ENCODE results near the gene BMP6. TPM values are rescaled to one million over a fixed set of nuclear protein-coding genes. Genes with fewer than 3 reads are reported as not detected.

BMP6 gene
- total RNA-seq, 2 experiments from 2014 or later = 0.38 to 1.1 TPM

- H3K79me2 ChIP-seq (ENCODE audit: insufficient read depth, low read depth, low read length) = no peaks in the 10 kb centered on the region
- H3K9me2 ChIP-seq (ENCODE audit: insufficient read depth, low read length) = no peaks in the 10 kb centered on the region
- H3K36me3 ChIP-seq (ENCODE audit: insufficient read depth, low read length) = no peaks in the 10 kb centered on the region
- ChIA-PET POLR2A (no interaction called here), CTCF (ENCODE audit: unreplicated experiment) (no interaction called here)
- H3K4me3 ChIP-seq (ENCODE audit: low read depth, low read length, poor library complexity, severe bottlenecking) = no peak overlapping the region
- no peaks in the 10 kb centered on the region for H4K20me1 ChIP-seq (ENCODE audit: insufficient read depth, low read length)
- H2AFZ ChIP-seq (ENCODE audit: low read length) = no peak overlapping the region
- H3K27ac ChIP-seq (ENCODE audit: low read depth, low read length, poor library complexity, severe bottlenecking) = no peak overlapping the region
- intact Hi-C loops (cut with micrococcal nuclease; ENCODE audit: unreplicated experiment) = no loop called here
- TF ChIP-seq CTCF (conservative IDR thresholded peaks at IDR 0.05; ENCODE audit: low read length) (no peak), EZH2phosphoT487 (IDR thresholded peaks at IDR 0.05; ENCODE audit: borderline replicate concordance, low read depth, low read length) (no peak)
- DNase-seq (ENCODE audit: low spot score) = no peak
- BruUV-seq (replicated peaks) = no TSS peak
- H3K9me3 ChIP-seq (ENCODE audit: low read length) = no peaks in the 10 kb centered on the region
- H3K4me2 ChIP-seq (ENCODE audit: low read length) = no peak overlapping the region
- no peaks in the 10 kb centered on the region for H3K4me1 ChIP-seq (ENCODE audit: insufficient read depth, low read length, poor library complexity, severe bottlenecking)
Measured at GRCh38 chr6:7784248-7784647, 58.3 kb downstream of the BMP6 start.

GRCh38 chr6:7784706-7785105, 58.8 kb downstream of the BMP6 start:
- ChIA-PET CTCF (ENCODE audit: unreplicated experiment) (no interaction called here), POLR2A (interaction anchor here (0.6 kb wide), 1 partner anchor 182 kb away, joined by 3 read pairs; no protein-coding TSS in a partner anchor)
- DNase-seq (ENCODE audit: low spot score) = peak; percentile 3
- Histone ChIP-seq H3K27ac (ENCODE audit: low read depth, low read length, poor library complexity, severe bottlenecking) (no peak overlapping the region), H3K4me1 (ENCODE audit: insufficient read depth, low read length, poor library complexity, severe bottlenecking) (no peaks in the 10 kb centered on the region), H3K36me3 (ENCODE audit: insufficient read depth, low read length) (no peaks in the 10 kb centered on the region), H3K4me3 (ENCODE audit: low read depth, low read length, poor library complexity, severe bottlenecking) (no peak overlapping the region), H3K9me2 (ENCODE audit: insufficient read depth, low read length) (no peaks in the 10 kb centered on the region), H3K9me3 (ENCODE audit: low read length) (no peaks in the 10 kb centered on the region), H3K4me2 (ENCODE audit: low read length) (no peak overlapping the region), H4K20me1 (ENCODE audit: insufficient read depth, low read length) (no peaks in the 10 kb centered on the region), H3K79me2 (ENCODE audit: insufficient read depth, low read depth, low read length) (no peaks in the 10 kb centered on the region), H2AFZ (ENCODE audit: low read length) (no peak overlapping the region)
- no TSS peak for BruUV-seq (replicated peaks)
- TF ChIP-seq EZH2phosphoT487 (IDR thresholded peaks at IDR 0.05; ENCODE audit: borderline replicate concordance, low read depth, low read length) = no peak
- no peak for TF ChIP-seq CTCF (conservative IDR thresholded peaks at IDR 0.05; ENCODE audit: low read length)
- intact Hi-C loops (cut with micrococcal nuclease; ENCODE audit: unreplicated experiment) = no loop called here

- no peaks in the 10 kb centered on the region for H3K9me3 ChIP-seq (ENCODE audit: low read length)
- no peaks in the 10 kb centered on the region for H3K4me1 ChIP-seq (ENCODE audit: insufficient read depth, low read length, poor library complexity, severe bottlenecking)
- DNase-seq (ENCODE audit: low spot score) = no peak
- H3K4me2 ChIP-seq (ENCODE audit: low read length) = no peak overlapping the region
- TF ChIP-seq CTCF (conservative IDR thresholded peaks at IDR 0.05; ENCODE audit: low read length) (no peak), EZH2phosphoT487 (IDR thresholded peaks at IDR 0.05; ENCODE audit: borderline replicate concordance, low read depth, low read length) (no peak)
- H3K4me3 ChIP-seq (ENCODE audit: low read depth, low read length, poor library complexity, severe bottlenecking) = no peak overlapping the region
- no peaks in the 10 kb centered on the region for H3K9me2 ChIP-seq (ENCODE audit: insufficient read depth, low read length)
- BruUV-seq (replicated peaks) = no TSS peak
- H4K20me1 ChIP-seq (ENCODE audit: insufficient read depth, low read length) = no peaks in the 10 kb centered on the region
- POLR2A ChIA-PET = interaction anchor here (0.6 to 1.0 kb wide), 5 partner anchors 33 to 901 kb away, joined by 3 read pairs; no protein-coding TSS in a partner anchor
- intact Hi-C loops (cut with micrococcal nuclease; ENCODE audit: unreplicated experiment) = no loop called here
- no peak overlapping the region for H3K27ac ChIP-seq (ENCODE audit: low read depth, low read length, poor library complexity, severe bottlenecking)
- H2AFZ ChIP-seq (ENCODE audit: low read length) = no peak overlapping the region
- CTCF ChIA-PET (ENCODE audit: unreplicated experiment) = no interaction called here
- no peaks in the 10 kb centered on the region for H3K36me3 ChIP-seq (ENCODE audit: insufficient read depth, low read length)
- no peaks in the 10 kb centered on the region for H3K79me2 ChIP-seq (ENCODE audit: insufficient read depth, low read depth, low read length)
Measured at GRCh38 chr6:7785243-7786035, 59.5 kb downstream of the BMP6 start.

Data from OCI-LY7 (cell line).